RKO (cell line): ENCODE measurements around the gene ITCH.
A peak's percentile ranks its signal among the peaks of the same experiment; 100 is the strongest.

Experiments
- DNase-seq: peaks from one replicate; pipeline ENCODE4 v3.0.0-alpha.2; 2016; ENCODE audit warnings: low spot score

Gene ITCH

GRCh38 chr20:34532320-34532719 is 169.2 kb downstream of the ITCH start:
- no peak for DNase-seq

DNA sequence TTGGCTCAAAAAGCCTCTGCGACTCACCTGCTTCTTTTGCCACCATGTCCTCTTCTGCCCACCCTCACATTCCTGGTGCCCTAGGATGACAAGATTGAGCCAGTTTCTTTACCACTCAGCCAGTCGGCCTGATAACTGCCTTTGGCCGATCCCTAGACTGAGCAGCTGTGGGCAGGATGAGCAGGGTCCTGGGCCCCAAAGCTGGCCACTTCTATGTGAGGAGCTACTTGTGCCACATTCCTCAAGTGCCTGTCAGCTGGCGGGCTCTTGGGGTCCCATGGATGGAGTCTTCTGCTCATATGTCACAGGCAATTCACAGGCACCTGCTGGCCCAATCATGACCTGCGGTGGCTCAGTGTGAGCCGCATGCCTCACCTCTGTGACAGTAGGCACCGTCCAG is 169.7 kb downstream of the ITCH start:
- DNase-seq: no peak

DNA sequence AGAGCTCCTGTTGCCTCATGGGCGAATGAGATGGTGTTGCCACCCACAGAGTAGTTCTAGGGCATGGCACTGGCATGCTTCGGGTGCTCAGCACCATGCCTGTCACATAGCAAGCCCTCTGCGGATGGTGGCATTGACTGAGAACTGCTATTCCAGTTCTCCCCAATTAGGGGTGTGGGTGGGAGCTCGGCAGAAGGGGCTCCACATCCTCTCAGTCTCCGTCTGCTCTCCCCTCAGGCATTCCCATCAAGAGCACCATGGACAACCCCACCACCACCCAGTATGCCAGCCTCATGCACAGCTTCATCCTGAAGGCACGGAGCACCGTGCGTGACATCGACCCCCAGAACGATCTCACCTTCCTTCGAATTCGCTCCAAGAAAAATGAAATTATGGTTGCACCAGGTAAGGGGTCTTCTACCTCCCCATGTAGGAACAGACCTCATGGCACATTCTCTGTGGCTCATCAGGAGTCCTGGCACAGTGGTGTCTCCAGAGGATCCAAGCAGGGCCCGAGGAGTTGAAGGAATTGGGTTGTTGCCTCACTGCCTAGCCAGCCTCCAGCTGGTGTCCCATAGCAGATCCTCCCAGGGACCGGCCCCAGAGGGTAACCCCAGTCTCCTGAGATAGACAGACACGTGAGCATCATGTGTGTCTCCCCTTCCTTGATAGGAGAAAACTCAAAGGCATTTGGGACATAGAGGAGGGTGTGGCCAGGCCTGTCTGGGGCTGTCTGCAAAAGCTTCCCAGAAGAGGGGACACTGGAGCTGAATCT is 171.5 kb downstream of the ITCH start:
- DNase-seq: no peak

- no peak for DNase-seq
These were observed 172.3 kb downstream of the ITCH start for GRCh38 chr20:34535301-34535840.

- DNase-seq: no peak
These were observed 172.8 kb downstream of the ITCH start for GRCh38 chr20:34535857-34536256.

DNA sequence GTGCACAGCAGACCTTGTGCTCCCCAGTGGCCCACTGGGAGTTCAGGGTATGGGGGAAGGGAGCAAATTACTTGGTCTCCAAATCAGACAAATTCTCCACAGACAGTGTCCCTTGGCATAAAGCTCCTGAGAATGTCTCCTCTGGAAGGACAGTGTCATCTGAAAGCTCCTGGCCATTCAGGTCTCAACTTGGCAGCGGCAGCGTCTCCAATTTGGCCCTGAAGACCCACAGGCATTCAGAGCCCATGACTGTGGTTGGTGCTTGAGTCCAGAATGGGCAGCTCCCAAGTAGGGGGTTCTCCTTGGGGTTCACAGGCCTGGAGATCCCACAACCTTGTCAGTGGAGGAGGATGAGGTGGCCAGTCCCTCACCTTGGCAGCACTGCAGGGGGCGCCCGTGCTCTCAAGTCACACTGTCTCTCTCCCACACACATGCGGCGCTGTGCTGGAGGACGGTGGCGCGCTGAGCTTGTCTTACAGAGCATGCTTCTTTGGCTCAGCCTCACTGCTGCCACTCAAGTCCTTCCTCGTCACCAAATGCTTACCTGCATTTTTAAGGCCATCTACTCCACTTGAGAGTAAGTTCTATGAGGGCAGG is 173.8 kb downstream of the ITCH start:
- no peak for DNase-seq

GRCh38 chr20:34537651-34538050 is 174.6 kb downstream of the ITCH start:
- DNase-seq: no peak

- DNase-seq: peak; percentile 45
These were observed 175.6 kb downstream of the ITCH start for GRCh38 chr20:34538671-34539123.

- DNase-seq: no peak
These were observed 176.7 kb downstream of the ITCH start for GRCh38 chr20:34539756-34540155.

GRCh38 chr20:34540596-34541263 is 177.7 kb downstream of the ITCH start:
- no peak for DNase-seq

DNA sequence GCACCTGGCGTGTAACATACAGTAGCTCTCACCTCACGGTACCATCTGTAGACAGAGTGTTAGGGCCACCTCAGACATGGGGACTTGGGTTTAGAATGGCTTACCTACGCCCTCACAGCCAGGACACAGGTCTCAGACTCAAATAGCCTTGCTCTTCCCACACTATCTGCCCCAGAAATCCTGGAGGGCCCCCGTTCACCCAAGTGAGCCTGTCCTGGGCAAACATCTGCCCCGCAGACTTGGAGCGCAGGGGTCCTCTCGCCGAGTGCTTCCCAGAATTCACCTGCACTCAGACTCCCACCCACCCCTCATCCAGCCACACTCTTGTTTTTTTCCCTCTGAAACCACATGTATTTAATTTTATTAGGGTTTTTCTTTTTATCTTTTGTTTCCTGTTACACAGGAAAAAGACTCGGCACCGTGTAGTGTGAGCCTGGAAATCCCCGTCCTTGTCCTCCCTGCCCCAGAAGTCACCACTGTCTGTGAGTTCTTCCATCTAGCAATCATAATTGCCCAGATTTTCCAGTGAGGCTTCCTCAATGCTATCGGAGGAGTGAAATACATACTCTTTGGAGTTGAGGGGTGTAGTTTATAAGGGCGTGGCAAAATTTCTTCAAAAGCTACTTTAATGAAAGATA is 178.3 kb downstream of the ITCH start:
- no peak for DNase-seq

GRCh38 chr20:34541917-34542316 is 178.8 kb downstream of the ITCH start:
- no peak for DNase-seq

DNA sequence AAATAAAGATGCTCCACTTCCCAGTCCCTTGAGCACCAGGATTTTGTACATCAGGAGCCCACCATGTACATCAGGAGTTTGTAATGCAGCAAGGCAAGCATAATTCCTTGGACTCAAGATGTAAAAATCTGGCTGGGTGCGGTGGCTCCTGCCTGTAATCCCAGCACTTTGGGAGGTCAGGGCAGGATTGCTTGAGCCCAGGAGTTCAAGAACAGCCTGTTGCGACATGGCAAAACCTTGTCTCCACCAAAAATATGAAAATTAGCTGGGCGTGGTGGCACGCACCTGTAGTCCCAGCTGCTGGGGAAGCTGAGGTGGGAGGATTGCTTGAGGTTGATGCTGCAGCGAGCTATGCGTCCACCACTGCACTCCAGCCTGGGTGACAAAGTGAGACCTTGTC is 179.4 kb downstream of the ITCH start:
- no peak for DNase-seq

GRCh38 chr20:34543463-34544056 is 180.5 kb downstream of the ITCH start:
- no peak for DNase-seq

DNA sequence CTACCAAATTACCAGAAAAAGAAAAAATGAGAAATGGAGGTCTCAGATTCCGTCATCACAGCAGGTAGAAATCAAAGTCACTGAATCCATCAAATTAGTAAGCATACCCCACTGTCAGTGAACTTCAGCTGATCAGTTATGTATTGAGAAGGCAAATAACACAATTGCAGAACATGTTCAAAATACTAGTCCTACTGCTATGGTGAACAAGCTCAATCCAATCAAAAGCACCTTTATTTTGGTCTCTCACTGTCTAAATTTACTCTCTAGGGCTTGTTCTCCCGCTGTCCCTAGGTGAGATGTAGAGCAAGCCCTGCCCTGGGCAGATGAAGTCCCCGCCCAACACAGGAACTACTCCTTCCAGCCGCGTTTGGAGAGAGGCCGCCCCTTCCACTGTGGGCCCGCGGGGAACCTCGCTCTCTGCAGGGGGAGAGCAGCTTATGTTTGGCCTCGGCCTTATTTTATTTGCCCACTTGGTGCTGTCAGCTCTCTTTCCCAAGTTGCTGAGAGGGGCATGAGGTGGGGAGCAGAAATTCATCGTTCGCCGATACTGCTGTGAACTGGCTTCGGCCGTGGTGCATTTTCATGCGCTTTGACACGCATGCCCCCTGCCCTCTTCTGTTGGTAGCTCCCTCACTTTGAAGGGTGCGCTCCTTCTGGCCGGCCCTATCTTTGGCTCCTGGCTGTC is 181.2 kb downstream of the ITCH start:
- no peak for DNase-seq

DNA sequence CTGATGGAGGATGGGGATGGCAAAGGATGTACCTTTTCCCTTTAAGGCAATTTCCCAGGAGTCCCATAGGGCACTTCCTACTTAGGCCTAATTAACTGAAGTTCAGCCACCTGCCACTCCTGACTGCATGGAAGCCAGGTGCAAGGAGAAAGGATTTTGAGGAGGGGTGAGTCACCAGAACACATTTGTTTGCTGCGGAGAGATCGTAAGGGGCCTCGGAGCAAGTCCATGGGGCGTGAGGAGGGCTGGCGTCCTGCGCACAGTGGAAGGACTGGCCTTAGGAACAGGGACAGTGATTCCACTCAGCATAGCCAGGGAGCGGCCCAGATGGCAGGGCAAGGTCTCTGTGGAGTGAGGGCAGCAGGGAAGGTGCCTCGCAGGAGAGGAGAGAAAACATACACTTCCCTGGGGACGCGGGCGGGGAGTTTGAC is 183.7 kb downstream of the ITCH start:
- no peak for DNase-seq

GRCh38 chr20:34547844-34548613 is 185.0 kb downstream of the ITCH start:
- no peak for DNase-seq

- DNase-seq: no peak
These were observed 186.3 kb downstream of the ITCH start for GRCh38 chr20:34549291-34549928.

DNA sequence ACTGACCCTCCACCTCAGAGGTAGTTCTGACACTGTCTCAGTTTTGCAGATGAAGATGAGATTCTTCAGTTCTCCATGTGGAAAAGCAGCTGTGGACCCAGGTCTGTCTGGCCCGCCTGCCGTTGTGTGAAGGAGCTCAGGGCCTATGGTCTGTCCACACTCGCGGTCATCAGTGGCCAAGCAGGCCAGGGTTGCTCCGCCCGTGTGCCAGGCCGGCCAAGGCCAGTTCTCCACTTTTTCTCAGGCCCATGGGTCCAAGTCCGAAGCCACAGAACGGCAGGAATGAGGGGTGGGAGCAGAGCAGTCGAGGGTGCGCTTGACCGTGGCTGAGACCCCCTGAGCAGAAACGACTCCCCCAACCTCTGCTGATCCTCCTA is 186.8 kb downstream of the ITCH start:
- no peak for DNase-seq

DNA sequence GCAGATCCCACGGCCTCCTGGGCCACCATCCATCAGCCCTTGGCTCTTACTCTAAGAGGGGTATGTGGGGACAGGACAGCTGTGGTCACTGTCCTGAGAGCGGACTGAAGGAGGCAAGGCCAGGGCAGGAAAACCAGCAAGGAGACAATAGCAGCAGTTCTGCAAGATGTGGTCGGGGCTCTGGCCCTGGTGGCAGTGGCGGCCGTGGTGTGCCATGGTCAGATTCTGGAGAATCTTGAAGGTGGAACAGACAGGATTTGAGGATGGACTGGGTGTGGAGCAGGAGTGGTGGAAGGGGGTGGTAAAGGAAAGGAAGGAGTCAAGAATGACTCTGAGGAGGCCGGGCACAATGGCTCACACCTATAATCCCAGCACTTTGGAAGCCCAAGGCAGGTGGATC is 189.5 kb downstream of the ITCH start:
- DNase-seq: no peak
